Neural progenitor cell (in vitro differentiated cells): Measurements from ENCODE around the gene ERO1A. TPM values are rescaled to one million over a fixed set of nuclear protein-coding genes. Genes with fewer than 3 reads are reported as not detected.

Experiments
- DNase-seq: peaks from one replicate; pipeline ENCODE4 v3.0.0-alpha.2; 2016; ENCODE audit warnings: low spot score
- H2AFZ ChIP-seq: fragments of 200-600 bp; sonication (generic); replicated peaks from 2 replicates; pipeline ENCODE4 v1.6.1; 2016; ENCODE audit warnings: antibody characterized with exemption
- H3F3A ChIP-seq: fragments of 200-600 bp; sonication (generic); 2 replicates; pipeline ENCODE4 v1.6.1; 2016; ENCODE audit warnings: antibody characterized with exemption, low read depth
- H3K27ac ChIP-seq: fragments of 200-600 bp; sonication (generic); 2 replicates; pipeline ENCODE4 v1.5.1; 2016; ENCODE audit warnings: mild to moderate bottlenecking
- H3K27me3 ChIP-seq: fragments of 200-600 bp; sonication (generic); 2 replicates; pipeline ENCODE4 v1.6.1; 2016; ENCODE audit warnings: mild to moderate bottlenecking, moderate library complexity
- H3K36me3 ChIP-seq: fragments of 200-600 bp; sonication (generic); 2 replicates; pipeline ENCODE4 v1.5.1; 2016
- H3K4me1 ChIP-seq: fragments of 200-600 bp; sonication (generic); 2 replicates; pipeline ENCODE4 v1.6.1; 2016; ENCODE audit warnings: mixed run types
- H3K4me2 ChIP-seq: fragments of 200-600 bp; sonication (generic); 2 replicates; pipeline ENCODE4 v1.6.1; 2016
- H3K4me3 ChIP-seq: fragments of 200-600 bp; sonication (generic); 2 replicates; pipeline ENCODE4 v1.5.1; 2016
- H3K79me2 ChIP-seq: fragments of 200-600 bp; sonication (generic); 2 replicates; pipeline ENCODE4 v1.6.1; 2016; ENCODE audit warnings: low read depth
- H3K9ac ChIP-seq: fragments of 200-600 bp; sonication (generic); 2 replicates; pipeline ENCODE4 v1.6.1; 2016
- H3K9me3 ChIP-seq: fragments of 200-600 bp; sonication (generic); 2 replicates; pipeline ENCODE4 v1.5.1; 2016; ENCODE audit warnings: low read depth
- H4K20me1 ChIP-seq: fragments of 200-600 bp; sonication (generic); 2 replicates; pipeline ENCODE4 v1.6.1; 2016; ENCODE audit warnings: low read depth
- H3K27ac Mint-ChIP-seq: 3 replicates; pipeline ENCODE4 v1.8.0; 2021; ENCODE audit warnings: mixed read lengths
- H3K27me3 Mint-ChIP-seq: 2 replicates; pipeline ENCODE4 v1.8.0; 2022; ENCODE audit warnings: low read depth, mild to moderate bottlenecking, inconsistent platforms, moderate library complexity, mixed read lengths; ENCODE audit not compliant: insufficient read depth
- H3K36me3 Mint-ChIP-seq: 3 replicates; pipeline ENCODE4 v1.8.0; 2021; ENCODE audit warnings: mixed read lengths
- H3K4me1 Mint-ChIP-seq: 3 replicates; pipeline ENCODE4 v1.8.0; 2021; ENCODE audit warnings: mixed read lengths
- H3K4me3 Mint-ChIP-seq: 3 replicates; pipeline ENCODE4 v1.8.0; 2021; ENCODE audit warnings: mild to moderate bottlenecking, moderate library complexity, mixed read lengths
- H3K9me3 Mint-ChIP-seq: 3 replicates; pipeline ENCODE4 v1.8.0; 2020; ENCODE audit warnings: mixed read lengths
- CTCF ChIP-seq: fragments of 200-600 bp; sonication (generic); IDR thresholded peaks from 2 replicates; pipeline ENCODE4 v1.5.1; 2017; ENCODE audit warnings: antibody characterized with exemption, mild to moderate bottlenecking
- EZH2 ChIP-seq: fragments of 200-600 bp; sonication (generic); IDR thresholded peaks from 2 replicates; pipeline ENCODE4 v1.6.1; 2017; ENCODE audit warnings: antibody characterized with exemption, mild to moderate bottlenecking, moderate library complexity
- EZH2phosphoT487 ChIP-seq: fragments of 200-600 bp; sonication (generic); IDR thresholded peaks from 2 replicates; pipeline ENCODE4 v1.6.1; 2017; ENCODE audit warnings: antibody characterized with exemption
- total RNA-seq: library from RNA; depleted of rRNA; stranded (reverse); fragments of >200 nt; gene quantifications from 2 replicates; pipeline ENCODE4 v1.2.3, GENCODE V29; 2015; ENCODE audit warnings: low replicate concordance

Gene ERO1A
- total RNA-seq, 1 donor from 2014 or later, result 54.1 TPM

- no peaks in the 10 kb centered on the region for H3F3A ChIP-seq
- H3K79me2 ChIP-seq, result no peaks in the 10 kb centered on the region
- peaks cover 31% of the 10 kb centered on the region for H3K9me3 Mint-ChIP-seq
- H3K27me3 ChIP-seq, result no peaks in the 10 kb centered on the region
- H3K9me3 ChIP-seq, result no peaks in the 10 kb centered on the region
- H3K27me3 Mint-ChIP-seq, result peaks cover 3% of the 10 kb centered on the region
- H3K36me3 ChIP-seq, result no peaks in the 10 kb centered on the region
- H3K4me1 Mint-ChIP-seq, result no peaks in the 10 kb centered on the region
- H4K20me1 ChIP-seq, result no peaks in the 10 kb centered on the region
- peaks cover 14% of the 10 kb centered on the region for H3K36me3 Mint-ChIP-seq
- DNase-seq, result peak; percentile 43
- no peak overlapping the region for H3K27ac Mint-ChIP-seq
- H2AFZ ChIP-seq, result no peak overlapping the region
- no peak overlapping the region for H3K27ac ChIP-seq
- no peaks in the 10 kb centered on the region for H3K4me1 ChIP-seq
- no peak overlapping the region for H3K4me3 ChIP-seq
- no peak overlapping the region for H3K9ac ChIP-seq
- no peak overlapping the region for H3K4me3 Mint-ChIP-seq
- TF ChIP-seq CTCF, result no peak
- peak overlapping the region; percentile 45 for H3K4me2 ChIP-seq
Observed at GRCh38 chr14:52596320-52596719, 99.0 kb downstream of the ERO1A start.

- Mint-ChIP-seq H3K4me3 (no peak overlapping the region), H3K27me3 (peaks cover 2% of the 10 kb centered on the region), H3K4me1 (no peaks in the 10 kb centered on the region), H3K36me3 (peaks cover 12% of the 10 kb centered on the region), H3K27ac (no peak overlapping the region), H3K9me3 (peaks cover 31% of the 10 kb centered on the region)
- Histone ChIP-seq H3K4me2 (no peak overlapping the region), H3K4me1 (no peaks in the 10 kb centered on the region), H3K27ac (no peak overlapping the region), H3K27me3 (no peaks in the 10 kb centered on the region), H2AFZ (no peak overlapping the region), H3K9ac (no peak overlapping the region), H4K20me1 (no peaks in the 10 kb centered on the region), H3K9me3 (no peaks in the 10 kb centered on the region), H3F3A (no peaks in the 10 kb centered on the region), H3K36me3 (no peaks in the 10 kb centered on the region), H3K79me2 (no peaks in the 10 kb centered on the region), H3K4me3 (no peak overlapping the region)
- no peak for TF ChIP-seq EZH2
- TF ChIP-seq EZH2phosphoT487, result no peak
- TF ChIP-seq CTCF, result no peak
- no peak for DNase-seq
Observed at GRCh38 chr14:52590318-52590717, 105.0 kb downstream of the ERO1A start.

Other genes starting within 250 kb of the ERO1A start
- gene TXNDC16, start 143.1 kb downstream of the ERO1A start, total RNA-seq, result 17.9 and 22.6 TPM in 2 replicates
- gene GPR137C, start 142.7 kb downstream of the ERO1A start, total RNA-seq, result 7.1 and 9.3 TPM in 2 replicates
- 132 and 265 TPM in 2 replicates for gene PSMC6, start 11.6 kb upstream of the ERO1A start, total RNA-seq
- gene STYX, start 34.6 kb upstream of the ERO1A start, total RNA-seq, result 33.6 and 55.7 TPM in 2 replicates
- 33.0 and 41.8 TPM in 2 replicates for gene GNPNAT1, start 96.0 kb upstream of the ERO1A start, total RNA-seq